ENCODE data around the gene GRAMD2B.
"Not testable (repeated sequence)": the region's sequence is repeated elsewhere in the genome, so short reads cannot be mapped to it uniquely, and the experiment has no call there.

The GRAMD2B gene, protein sequence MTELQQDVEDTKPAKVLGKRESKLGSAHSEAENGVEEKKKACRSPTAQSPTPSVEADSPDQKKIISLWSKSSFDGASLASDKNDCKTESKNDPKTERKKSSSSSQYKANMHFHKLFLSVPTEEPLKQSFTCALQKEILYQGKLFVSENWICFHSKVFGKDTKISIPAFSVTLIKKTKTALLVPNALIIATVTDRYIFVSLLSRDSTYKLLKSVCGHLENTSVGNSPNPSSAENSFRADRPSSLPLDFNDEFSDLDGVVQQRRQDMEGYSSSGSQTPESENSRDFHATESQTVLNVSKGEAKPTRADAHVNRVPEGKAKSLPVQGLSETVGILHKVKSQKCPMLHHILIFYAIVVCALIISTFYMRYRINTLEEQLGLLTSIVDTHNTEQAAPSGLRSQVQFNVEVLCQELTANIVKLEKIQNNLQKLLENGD

DNA sequence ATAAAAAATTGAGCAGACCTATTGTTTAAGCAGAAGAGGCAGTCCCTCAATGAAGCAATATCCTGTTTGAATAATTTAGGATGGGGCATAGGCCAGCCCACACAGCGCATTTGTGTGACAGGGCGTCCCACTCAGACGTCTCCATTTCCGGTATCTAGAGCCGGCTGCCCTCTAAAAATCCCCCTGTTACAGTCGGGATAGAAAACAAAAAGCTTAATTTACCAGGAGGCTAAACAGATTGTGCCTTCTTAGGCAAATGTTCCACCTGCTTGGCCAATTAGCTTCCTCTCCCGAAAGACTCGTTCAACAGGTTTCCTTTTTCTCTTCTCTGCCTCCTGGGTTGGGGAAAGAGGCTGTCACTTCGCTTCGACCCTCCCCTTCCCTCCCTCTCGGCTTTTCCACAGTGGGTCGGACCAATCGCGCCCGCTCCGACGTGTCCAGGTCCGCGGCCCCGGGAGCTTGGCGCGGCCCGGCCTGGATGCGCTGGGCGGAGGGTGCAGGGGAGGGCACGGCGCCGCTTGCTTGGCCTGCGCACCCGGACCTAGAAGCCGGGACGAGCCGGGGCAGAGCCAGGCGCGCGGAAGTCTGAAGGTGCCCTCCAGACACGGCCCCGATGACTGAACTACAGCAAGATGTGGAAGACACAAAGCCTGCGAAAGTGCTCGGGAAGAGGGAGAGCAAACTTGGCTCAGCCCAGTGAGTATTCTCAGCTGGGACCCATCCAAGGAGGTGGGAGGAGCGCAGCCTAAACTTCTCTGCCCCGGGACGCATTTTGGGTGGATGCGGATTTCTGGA lies at the start of gene GRAMD2B:
GRAMD2B (plus strand) TSS at position 416 of the 795 bp plus-strand sequence; CDS start at position 614, 198 bp downstream.
- peak; percentile 45 for DNase-seq

DNA sequence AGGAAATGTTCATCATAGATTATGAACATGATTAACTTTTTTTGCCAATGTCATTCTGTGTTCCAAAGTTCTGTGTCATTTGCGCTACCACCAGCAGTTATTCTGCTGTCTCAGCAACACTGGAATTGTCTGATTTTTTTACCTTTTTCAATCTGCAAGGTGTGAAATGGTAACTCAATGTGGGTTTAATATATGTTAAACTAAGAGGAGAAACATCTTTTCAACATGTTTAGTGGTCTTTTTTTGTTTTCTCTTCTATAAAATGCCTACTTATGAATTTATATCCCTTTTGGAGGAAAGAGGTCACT lies 49.1 kb upstream of the GRAMD2B start:
- DNase-seq: no peak

DNA sequence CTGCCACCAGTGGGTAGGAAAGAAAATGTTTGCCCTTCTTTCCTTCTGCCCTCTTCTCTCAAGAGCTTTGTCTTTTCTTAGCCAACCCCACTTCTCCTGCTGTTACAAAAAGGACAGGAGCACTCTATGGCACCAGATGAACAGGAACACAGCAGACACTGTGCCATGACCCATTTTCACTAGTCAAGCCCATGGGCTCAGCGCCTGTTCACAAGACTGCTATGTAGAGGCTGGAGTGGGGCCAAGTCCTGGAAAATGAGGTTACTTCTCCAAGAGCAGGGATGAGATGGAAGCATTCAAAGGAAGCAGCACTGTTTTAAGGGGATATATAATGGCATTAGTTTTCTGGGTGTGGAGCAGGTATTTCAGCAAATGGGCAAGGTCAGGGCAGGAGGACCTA lies 46.8 kb upstream of the GRAMD2B start:
- DNase-seq: no peak

DNA sequence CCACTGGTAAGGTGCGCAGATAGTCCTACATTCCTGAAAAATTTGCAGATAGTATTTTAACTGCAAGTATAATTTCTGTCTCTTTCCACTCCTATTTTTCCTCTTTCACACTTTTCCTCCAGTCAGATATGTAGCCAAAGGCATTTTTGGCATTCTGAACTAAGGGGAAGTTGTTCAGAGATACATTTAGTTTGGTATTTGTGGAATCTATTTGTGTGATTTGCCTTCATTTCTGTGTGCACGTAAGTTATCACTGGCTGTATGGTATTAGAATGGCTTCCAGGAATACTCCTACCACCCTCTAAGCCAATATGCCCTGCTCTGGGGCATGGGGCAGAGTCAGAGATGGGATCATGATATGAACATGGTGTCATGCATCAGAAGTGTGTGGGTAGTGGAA lies 45.8 kb upstream of the GRAMD2B start:
- no peak for DNase-seq

DNA sequence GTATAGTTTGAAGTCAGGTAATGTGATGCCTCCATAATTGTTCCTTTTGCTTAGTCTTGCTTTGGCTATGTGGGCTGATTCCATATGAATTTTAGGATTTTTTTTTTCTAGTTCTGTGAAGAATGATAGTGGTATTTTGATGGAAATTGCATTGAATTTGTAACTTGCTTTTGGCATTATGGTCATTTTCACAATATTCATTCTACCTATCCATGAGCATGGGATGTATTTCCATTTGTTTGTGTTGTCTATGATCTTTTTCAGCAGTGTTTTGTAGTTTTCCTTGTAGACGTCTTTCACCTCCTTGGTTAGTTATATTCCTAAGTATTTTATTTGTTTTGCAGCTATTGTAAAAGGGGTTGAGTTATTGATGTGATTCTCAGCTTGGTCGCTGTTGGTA lies 42.9 kb upstream of the GRAMD2B start:
- DNase-seq: not testable (repeated sequence)

DNA sequence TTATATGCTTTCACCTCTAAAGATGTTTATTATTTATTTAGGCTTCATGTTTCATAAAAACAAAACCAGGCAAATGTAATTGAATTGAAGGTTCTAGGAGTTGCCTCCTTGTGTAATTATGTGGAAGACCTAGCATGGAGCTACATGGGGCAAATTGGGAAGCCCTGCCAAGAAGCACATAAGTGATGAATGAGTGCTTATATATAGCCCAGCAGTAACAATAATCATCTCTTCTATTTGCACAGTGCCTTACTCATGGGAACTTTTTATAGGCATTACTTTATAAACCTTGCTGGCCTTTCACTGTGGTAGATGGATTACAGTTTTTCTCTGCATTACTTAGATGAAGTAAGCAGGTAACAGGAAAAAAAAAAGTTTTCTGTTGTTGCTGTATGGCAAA lies 40.0 kb upstream of the GRAMD2B start:
- no peak for DNase-seq

DNA sequence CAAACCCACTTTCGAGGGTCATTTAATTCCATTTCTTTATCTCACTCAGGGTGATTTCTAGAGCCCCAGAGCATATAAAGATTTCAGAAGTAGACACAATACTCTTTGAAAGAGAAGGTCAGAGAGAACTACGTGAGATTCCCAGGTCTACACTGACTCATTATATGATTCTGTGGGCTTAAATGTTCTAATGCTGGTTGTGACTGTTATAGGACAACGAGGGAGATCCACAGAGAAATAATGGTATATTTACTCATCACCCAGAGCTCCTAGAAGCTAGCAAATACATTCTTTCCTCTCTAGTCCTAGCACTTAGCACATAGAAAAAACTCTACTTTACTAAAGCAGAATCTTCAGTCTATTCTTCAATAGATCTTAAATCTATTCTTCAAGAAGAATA lies 39.4 kb upstream of the GRAMD2B start:
- DNase-seq: no peak

DNA sequence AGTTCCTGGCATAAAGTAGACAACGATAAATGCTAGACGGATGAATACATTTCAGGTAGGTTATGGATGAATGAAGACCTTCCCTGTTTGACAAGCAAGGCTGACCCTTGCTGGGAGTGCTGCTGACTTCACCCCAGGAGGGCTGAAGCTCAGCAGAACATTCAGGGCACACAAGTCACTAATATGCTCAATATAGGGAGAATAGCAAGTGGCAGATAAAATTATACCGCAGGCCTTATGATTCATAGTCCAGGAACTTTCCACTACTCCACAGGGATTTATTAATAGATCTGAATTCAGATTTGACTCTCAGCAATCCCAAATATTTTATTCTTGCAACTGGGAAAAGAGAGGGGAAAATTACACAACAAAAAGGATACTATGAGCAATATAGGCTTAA lies 38.2 kb upstream of the GRAMD2B start:
- no peak for DNase-seq

DNA sequence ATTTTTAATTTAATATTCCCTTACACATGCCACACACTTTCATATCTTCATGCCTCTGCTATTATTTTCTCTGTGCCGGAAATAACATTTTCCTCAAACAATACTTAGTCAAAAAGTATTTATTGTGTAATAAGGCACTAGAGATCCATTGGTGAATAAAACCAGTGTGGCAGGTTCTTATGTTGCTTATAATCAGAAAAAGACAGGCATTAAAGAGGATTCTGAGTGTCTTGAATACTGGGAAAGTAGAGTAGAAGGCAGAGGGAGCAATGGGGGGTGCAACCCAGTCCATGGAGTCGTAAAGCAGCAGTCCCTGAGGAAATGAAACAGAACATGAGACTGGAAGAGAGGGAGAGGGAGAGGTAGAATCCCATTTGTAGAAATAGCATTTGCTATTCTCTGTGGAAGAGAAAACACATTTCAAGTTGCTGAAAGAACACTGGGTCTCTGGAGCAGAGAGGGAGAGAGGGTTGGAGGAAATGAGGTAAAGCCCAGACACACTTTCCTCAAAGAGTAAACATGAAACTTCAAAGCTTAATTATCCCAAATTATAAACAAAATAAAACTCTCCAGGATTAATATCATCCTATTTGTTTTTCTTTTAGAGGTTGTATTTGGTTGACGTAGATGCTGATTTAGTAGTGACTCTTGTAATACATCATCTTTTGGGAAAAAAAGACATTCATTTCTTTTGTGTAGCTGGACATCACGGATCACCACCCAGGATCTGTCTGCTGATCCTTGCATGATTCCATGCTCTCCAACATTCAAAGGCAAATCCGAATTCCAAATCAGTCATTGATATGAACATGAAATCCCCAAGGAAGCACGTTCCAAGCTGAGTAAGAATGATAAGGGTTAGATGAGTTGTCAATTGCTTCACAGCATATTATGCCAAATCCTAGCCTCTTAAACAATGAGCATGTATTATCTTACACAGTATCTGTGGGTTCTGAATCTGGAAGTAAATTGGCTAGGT lies 37.4 kb upstream of the GRAMD2B start:
- DNase-seq: no peak

DNA sequence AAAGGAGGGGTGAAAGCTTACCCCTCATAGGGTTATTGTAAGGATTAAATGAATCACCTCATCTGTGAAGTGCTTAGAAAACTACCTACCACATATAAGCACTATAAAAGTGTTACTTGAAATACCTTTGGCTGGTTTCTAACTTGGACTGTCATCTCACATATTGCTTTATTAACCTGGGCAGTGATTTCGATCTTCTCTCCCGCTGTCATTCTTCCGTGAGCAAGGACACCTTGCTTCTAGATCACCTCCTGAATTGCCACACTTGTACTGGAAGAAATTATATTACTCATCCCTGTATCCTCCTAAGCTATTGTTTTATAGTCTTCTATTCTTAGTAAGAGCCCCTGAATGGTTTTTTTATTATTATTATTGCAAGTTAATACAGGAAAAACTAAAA lies 34.0 kb upstream of the GRAMD2B start:
- DNase-seq: no peak

DNA sequence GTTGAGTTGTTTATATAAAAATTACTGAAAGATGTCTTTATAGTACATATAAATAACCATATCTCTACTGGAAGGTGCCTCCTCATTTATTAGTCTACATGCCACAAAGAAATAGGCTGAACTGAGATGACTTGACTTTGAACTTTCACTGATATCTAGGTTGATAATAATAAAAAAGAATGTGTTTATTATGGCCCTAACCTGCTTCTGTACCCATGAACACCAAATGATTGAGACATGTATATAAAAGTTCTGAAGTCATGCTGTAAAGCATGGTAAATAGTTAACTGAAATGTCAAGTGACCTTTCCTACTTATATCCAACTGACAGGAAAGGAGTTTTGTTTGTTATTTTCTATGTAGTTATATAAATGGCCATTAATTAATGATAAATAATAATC lies 33.2 kb upstream of the GRAMD2B start:
- no peak for DNase-seq

DNA sequence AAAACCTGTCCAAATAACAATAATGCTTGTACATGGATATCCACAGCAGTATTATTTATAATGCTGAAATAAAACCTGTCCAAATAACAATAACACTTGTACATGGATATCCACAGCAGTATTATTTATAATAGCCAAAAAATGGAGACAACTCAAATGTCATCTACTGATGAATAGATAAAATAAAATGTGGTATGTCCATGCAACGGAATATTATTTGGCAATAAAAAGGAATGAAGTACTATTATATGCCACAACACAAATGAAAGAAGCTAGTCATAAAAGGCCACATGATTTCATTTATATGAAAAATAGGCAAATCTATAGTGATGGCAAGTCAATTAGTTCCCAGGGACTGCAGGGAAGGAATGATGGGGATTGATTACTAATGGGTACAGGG lies 31.8 kb upstream of the GRAMD2B start:
- DNase-seq: no peak

DNA sequence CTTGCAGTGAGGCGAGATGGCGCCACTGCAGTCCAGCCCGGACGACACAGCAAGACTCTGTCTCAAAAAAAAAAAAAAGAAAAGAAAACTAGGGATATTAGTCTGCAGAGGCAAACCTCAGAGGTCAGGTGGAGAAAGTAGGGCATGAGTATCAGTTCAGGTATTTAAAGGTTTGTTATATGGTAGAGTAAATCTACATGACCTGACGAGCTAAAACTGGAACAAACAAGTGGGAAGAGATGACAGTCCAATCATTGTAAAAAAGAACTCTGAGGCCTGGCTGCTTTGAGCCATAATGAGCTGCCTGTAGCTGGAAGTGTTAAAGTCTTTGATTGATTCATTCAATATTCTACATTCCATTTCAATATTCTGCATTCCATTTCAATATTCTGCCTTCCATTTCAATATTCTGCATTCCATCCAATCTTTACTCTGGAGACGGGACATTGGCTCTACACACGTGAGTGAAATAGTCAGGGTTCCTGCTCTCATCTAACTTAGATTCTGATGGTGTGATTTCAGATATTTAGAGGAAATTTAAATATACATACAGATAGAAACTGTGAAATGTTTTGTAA lies 28.9 kb upstream of the GRAMD2B start:
- no peak for DNase-seq

DNA sequence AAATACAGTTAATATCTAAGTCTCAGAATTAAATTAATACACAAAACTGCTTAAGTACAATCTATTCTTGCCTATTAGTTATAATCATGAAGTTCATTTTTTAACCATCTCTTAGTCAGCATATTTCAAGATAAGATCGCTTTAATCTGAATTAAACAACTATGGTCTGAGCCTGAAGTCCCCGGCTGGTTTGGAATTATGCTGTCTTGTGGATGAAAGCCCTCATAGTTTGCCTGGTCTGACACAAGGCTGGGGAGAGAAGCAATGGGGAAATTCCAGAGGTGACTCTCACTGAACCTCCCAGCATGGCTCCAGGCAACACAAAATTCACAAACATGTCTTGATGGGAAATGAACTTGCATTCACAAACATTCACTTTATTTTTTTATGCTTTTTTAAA lies 28.0 kb upstream of the GRAMD2B start:
- no peak for DNase-seq

DNA sequence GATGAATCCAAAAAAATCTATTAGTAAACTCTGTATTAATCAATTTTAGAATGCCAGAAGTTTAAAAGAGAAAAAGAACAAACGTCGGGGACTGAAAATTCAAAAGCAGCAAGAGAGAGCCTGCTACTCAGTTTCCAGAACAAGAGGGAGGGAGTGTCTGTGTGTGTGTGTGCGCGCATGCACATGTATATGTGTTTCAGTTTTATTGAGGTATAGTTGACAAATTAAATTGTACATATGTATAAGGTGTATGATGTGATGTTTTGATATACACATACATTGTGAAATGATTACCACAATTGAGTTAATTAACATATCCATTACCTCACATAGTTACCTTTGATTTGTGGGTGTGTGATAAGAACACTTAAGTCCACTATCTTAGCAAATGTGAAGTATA lies 27.6 kb upstream of the GRAMD2B start:
- DNase-seq: no peak

DNA sequence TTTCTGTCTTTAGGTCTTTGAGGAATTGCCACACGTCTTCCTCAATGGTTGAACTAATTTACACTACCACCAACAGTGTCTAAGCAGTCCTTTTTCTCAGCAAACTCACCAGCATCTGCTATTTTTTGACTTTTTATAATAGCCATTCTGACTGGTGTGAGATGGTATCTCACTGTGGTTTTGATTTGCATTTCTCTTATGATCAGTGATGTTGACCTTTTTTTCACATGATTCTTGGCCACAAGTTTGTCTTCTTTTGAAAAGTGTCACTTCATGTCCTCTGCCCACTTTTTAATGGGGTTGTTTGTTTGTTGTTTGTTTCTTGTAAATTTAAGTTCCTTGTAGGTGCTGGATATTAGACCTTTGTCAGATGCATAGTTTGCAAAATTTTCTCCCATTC lies 26.5 kb upstream of the GRAMD2B start:
- not testable (repeated sequence) for DNase-seq

DNA sequence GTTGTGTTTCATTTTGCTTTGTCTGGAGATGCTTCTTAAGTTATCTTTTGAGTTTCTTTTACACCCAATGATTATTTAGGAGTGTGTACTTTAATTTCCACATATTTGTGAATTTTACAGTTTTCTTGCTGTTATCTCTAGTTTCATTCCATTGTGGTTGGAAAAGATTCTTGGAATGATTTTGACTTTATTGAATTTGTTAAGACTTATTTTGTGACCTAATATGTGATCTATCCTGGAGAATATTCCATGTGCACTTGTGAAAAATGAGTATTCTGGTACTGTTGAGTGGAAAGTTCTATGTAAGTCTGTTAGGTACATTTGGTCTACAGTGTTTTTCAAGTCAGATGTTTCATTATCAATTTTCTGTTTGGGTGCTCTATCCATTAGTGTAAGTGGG lies 24.4 kb upstream of the GRAMD2B start:
- DNase-seq: no peak

DNA sequence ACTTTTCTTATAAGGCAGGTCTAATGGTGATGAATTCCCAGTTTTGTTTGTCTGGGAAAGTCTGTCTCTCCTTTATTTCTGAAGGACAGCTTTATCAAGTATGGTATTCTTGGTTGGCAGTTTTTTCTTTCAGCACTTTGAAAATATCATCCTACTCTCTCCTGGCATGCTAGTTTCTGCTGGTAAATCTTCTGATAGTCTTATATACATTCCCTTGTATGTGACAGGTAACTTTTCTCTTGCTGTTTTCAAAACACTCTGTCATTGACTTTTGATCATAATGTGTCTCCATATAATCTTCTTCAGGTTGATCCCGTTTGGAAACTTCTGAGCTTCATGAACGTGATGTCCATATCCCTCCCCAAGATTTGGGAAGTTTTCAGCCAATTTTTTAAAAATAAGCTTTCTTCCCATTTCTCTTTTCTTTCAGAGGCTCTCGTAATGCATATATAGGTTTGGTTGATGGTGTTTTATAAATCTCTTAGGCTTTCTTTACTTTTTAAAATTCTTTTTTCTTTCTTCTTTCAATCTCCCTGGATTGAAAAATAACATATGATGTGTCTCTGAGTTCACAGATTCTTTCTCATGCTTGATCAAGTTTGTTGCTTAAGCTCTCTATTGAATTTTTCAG lies 22.5 kb upstream of the GRAMD2B start:
- no peak for DNase-seq

DNA sequence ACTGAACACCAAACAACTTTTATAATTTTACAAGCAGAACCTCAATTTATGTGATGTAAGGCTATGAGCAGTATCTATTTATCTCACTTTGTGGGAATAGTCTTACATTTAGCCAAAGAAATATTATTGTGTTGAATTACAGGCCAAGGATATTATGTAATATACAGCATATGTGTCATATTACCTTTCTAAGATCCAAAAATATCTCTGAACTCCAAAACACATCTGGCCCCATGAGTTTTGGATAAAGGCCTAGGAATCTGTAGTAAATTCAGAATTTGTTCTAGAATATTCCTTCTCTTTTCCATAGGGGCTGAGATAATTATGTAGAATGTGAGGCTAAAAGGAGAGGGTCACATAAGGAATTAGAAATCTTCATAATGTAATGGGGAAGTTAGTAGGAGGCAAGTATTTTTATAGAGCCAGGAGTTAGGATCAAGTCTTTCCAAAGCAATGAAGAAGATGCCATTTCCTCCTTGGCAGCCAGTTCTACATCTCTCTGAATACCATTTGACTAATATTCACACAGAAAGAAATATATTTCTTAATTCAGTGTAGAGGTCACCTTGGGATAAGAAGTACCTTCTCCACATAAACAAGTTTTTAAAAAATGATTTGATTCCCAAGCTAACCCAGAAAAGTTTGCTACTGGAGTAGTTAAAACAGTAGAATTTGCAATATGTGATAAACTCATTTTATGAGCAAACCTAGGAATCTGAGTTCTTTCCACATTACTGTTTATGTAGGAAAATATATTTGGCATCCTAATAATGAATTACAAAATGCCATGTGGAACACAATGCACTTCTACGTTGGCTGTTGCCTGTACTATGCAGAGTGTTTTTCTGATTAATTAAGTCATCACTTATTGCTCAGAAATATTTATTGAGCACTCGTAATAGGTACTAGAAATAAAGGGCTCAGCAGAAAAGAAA lies 20.3 kb upstream of the GRAMD2B start:
- no peak for DNase-seq

DNA sequence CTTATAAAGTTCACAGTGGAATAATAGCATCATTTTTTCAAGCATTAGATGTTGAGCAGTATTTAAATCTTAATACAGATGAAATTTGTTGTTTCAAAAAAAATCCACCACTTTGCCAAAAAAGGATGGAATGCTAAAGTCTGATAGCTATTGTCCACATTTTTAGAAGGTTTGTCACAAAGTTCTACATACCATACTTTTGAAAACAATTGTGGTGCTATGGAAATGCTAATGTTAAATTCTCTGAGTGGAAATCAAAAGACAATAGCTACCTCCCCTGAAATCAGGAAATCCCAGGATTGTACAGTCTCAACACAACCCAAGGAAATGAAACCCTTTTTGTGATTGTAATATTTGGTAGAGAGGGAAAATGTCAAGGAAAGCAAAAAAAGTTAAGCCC lies 19.3 kb upstream of the GRAMD2B start:
- DNase-seq: no peak

DNA sequence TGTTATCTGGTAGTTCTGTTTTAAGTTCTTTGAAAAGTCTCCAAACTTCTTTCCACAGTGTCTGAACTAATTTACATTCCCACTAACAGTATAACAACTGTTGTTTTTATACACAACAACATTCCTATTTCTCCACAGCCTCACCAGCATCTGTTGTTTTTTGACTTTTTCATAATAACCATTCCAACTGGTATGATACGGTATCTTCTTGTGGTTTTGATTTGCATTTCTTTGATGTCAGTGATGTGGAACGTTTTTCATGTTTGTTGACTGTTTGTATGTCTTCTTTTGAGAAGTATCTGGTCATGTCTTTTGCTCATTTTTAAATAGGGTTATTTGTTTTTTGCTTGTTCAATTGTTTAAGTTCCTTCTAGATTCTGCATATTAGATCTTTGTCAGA lies 12.6 kb upstream of the GRAMD2B start:
- no peak for DNase-seq

All from NCI-H524 treated with DMSO at 0.1 percent for 48 hours (cell line).